B cell (primary cell): ENCODE results near the gene NPPC.

Experiments used
- EZH2 ChIP-seq: IDR thresholded peaks from 2 replicates; pipeline ENCODE4 v1.6.1; 2012; ENCODE audit warnings: borderline replicate concordance, low read depth, mild to moderate bottlenecking, moderate library complexity, low read length; ENCODE audit not compliant: insufficient read depth, poor library complexity, severe bottlenecking
- TF ChIP-seq, protein P1 (sequence below): fragments of 200-600 bp; IDR thresholded peaks from one replicate; pipeline ENCODE4 v1.8.0; 2022; ENCODE audit warnings: antibody characterized with exemption, mild to moderate bottlenecking

DNA sequence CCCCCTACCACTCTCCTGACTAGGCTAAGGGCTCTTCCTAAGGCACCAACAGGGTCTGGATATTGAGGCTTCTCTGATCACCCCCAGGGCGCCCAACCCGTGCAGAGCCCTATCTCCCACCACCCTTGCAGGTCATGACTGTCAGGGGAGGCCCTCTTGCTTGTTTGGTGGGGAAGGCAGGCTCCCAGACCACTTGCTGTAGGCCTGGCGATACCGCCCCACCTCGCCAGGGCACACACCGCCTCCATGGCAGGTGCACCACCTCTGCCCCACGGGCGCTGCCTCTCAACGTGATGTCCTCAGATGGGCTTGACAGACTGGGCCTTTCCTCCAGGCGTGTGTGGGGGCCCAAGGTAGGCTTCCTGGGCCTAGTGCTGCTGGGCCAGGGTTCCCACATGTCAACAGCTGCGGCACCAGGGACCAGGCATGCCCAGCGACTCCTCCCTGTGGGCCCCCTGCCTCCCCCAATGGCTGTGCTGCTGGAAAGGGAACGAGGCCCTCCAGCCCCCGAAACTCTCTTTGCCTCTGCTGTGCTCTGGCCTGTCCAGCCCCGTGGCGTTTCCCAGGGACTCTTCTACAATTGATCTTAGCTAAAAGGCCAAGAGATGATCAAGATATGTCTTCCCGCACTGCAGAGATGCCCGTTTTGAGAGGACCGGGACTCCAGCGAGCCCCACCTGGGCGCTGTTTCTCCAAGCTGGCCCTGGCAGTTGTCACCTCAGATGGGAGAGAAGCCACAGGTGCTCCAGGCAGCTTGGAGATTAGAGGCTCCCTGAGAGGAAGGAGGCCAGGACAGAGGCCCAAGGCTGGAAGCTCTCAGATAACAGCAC, 7.5 kb downstream of the NPPC start:
- TF ChIP-seq, protein P1, sequence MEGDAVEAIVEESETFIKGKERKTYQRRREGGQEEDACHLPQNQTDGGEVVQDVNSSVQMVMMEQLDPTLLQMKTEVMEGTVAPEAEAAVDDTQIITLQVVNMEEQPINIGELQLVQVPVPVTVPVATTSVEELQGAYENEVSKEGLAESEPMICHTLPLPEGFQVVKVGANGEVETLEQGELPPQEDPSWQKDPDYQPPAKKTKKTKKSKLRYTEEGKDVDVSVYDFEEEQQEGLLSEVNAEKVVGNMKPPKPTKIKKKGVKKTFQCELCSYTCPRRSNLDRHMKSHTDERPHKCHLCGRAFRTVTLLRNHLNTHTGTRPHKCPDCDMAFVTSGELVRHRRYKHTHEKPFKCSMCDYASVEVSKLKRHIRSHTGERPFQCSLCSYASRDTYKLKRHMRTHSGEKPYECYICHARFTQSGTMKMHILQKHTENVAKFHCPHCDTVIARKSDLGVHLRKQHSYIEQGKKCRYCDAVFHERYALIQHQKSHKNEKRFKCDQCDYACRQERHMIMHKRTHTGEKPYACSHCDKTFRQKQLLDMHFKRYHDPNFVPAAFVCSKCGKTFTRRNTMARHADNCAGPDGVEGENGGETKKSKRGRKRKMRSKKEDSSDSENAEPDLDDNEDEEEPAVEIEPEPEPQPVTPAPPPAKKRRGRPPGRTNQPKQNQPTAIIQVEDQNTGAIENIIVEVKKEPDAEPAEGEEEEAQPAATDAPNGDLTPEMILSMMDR = no peak
- TF ChIP-seq EZH2 = no peak
